Measurements from ENCODE around the gene ZNHIT2.

The ZNHIT2 gene

GRCh38 chr11:65066805-65067291, 50.7 kb downstream of the ZNHIT2 start:
- TF ChIP-seq, protein P1, sequence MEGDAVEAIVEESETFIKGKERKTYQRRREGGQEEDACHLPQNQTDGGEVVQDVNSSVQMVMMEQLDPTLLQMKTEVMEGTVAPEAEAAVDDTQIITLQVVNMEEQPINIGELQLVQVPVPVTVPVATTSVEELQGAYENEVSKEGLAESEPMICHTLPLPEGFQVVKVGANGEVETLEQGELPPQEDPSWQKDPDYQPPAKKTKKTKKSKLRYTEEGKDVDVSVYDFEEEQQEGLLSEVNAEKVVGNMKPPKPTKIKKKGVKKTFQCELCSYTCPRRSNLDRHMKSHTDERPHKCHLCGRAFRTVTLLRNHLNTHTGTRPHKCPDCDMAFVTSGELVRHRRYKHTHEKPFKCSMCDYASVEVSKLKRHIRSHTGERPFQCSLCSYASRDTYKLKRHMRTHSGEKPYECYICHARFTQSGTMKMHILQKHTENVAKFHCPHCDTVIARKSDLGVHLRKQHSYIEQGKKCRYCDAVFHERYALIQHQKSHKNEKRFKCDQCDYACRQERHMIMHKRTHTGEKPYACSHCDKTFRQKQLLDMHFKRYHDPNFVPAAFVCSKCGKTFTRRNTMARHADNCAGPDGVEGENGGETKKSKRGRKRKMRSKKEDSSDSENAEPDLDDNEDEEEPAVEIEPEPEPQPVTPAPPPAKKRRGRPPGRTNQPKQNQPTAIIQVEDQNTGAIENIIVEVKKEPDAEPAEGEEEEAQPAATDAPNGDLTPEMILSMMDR (IDR thresholded peaks at IDR 0.05; ENCODE audit: insufficient read depth, low read length, poor library complexity, severe bottlenecking) = no peak

More at GRCh38 chr11:65066805-65067291, 50.7 kb downstream of the ZNHIT2 start:
- H3K4me3 ChIP-seq (replicated peaks; ENCODE audit: low read depth, low read length) = no peak overlapping the region
- no peaks in the 10 kb centered on the region for H3K36me3 ChIP-seq (ENCODE audit: control insufficient read depth, insufficient read depth, low read length)
- no peak for DNase-seq (ENCODE audit: extremely low read depth, insufficient read length)
- no peaks in the 10 kb centered on the region for H3K27me3 ChIP-seq (replicated peaks; ENCODE audit: control insufficient read depth, insufficient read depth, low read length)
